GM23338 (cell line): ENCODE data around the gene TGDS. TPM values are rescaled to one million over a fixed set of nuclear protein-coding genes. Genes with fewer than 3 reads are reported as not detected.

Experiments used
- ATAC-seq: fragments of 200-7000 bp; cut with Tn5 transposase; 3 replicates; pipeline ENCODE4 v1.9.1; 2020
- DNase-seq: peaks from one replicate; pipeline ENCODE4 v3.0.0-alpha.2; 2015; ENCODE audit warnings: low spot score
- H2AFZ ChIP-seq: fragments of 200-600 bp; sonication (generic); 2 replicates; pipeline ENCODE4 v1.8.0; 2016; ENCODE audit warnings: antibody characterized with exemption, mild to moderate bottlenecking, moderate library complexity
- H3F3A ChIP-seq: fragments of 200-600 bp; sonication (generic); replicated peaks from 2 replicates; pipeline ENCODE4 v1.8.0; 2017; ENCODE audit warnings: antibody characterized with exemption, mixed run types, low read depth
- H3K27ac ChIP-seq: fragments of 200-600 bp; sonication (generic); 2 replicates; pipeline ENCODE4 v1.6.1; 2016; ENCODE audit warnings: low read depth
- H3K27me3 ChIP-seq: fragments of 200-600 bp; sonication (generic); 2 replicates; pipeline ENCODE4 v1.8.0; 2016; ENCODE audit warnings: mild to moderate bottlenecking, mixed run types, moderate library complexity; ENCODE audit not compliant: insufficient read depth
- H3K36me3 ChIP-seq: fragments of 200-600 bp; sonication (generic); 2 replicates; pipeline ENCODE4 v1.8.0; 2016; ENCODE audit warnings: mild to moderate bottlenecking; ENCODE audit not compliant: insufficient read depth
- H3K4me1 ChIP-seq: fragments of 200-600 bp; sonication (generic); 2 replicates; pipeline ENCODE4 v1.8.0; 2016; ENCODE audit warnings: mild to moderate bottlenecking, moderate library complexity; ENCODE audit not compliant: insufficient read depth
- H3K4me2 ChIP-seq: fragments of 200-600 bp; sonication (generic); 2 replicates; pipeline ENCODE4 v1.7.1; 2017; ENCODE audit warnings: mixed run types
- H3K4me3 ChIP-seq: fragments of 200-600 bp; sonication (generic); 2 replicates; pipeline ENCODE4 v1.6.1; 2016; ENCODE audit warnings: mixed run types
- H3K79me2 ChIP-seq: fragments of 200-600 bp; sonication (generic); replicated peaks from 2 replicates; pipeline ENCODE4 v1.8.0; 2017; ENCODE audit warnings: mild to moderate bottlenecking; ENCODE audit not compliant: insufficient read depth
- H3K9me2 ChIP-seq: fragments of 200-600 bp; sonication (generic); 2 replicates; pipeline ENCODE4 v1.8.0; 2017; ENCODE audit not compliant: insufficient read depth
- H4K20me1 ChIP-seq: fragments of 200-600 bp; sonication (generic); replicated peaks from 2 replicates; pipeline ENCODE4 v1.8.0; 2017; ENCODE audit warnings: mild to moderate bottlenecking; ENCODE audit not compliant: insufficient read depth
- H3K27ac Mint-ChIP-seq: 2 replicates; pipeline ENCODE4 v1.8.0; 2020; ENCODE audit warnings: inconsistent platforms, mild to moderate bottlenecking, moderate library complexity, mixed read lengths
- H3K27me3 Mint-ChIP-seq: 3 replicates; pipeline ENCODE4 v1.8.0; 2022; ENCODE audit warnings: low read depth, mild to moderate bottlenecking, moderate library complexity, mixed read lengths, inconsistent platforms; ENCODE audit not compliant: insufficient read depth, poor library complexity
- H3K36me3 Mint-ChIP-seq: 3 replicates; pipeline ENCODE4 v1.8.0; 2021; ENCODE audit warnings: low read depth, mild to moderate bottlenecking, inconsistent platforms, moderate library complexity, mixed read lengths
- H3K4me1 Mint-ChIP-seq: 3 replicates; pipeline ENCODE4 v1.8.0; 2020; ENCODE audit warnings: mild to moderate bottlenecking, inconsistent platforms, mixed read lengths
- H3K4me3 Mint-ChIP-seq: 3 replicates; pipeline ENCODE4 v1.8.0; 2021; ENCODE audit warnings: moderate library complexity, mild to moderate bottlenecking, inconsistent platforms, mixed read lengths
- H3K9me3 Mint-ChIP-seq: 3 replicates; pipeline ENCODE4 v1.8.0; 2020; ENCODE audit warnings: moderate library complexity, mild to moderate bottlenecking, inconsistent platforms, mixed read lengths
- CREB1 ChIP-seq: fragments of 250-450 bp; sonication (Bioruptor Pico); IDR thresholded peaks from 2 replicates; pipeline ENCODE4 v1.5.0; 2020; ENCODE audit warnings: low read depth, mild to moderate bottlenecking, moderate library complexity
- CTCF ChIP-seq, 2 experiments: fragments of 200-600 bp in 1 of 2; sonication (generic) in 1 of 2; conservative IDR thresholded peaks; 2 replicates each; pipeline versions ENCODE4 v1.5.1 to v1.6.1; 2016 to 2017; ENCODE audit warnings: antibody characterized with exemption in 2 of 2, low read depth in 2 of 2, mild to moderate bottlenecking in 2 of 2, moderate library complexity in 1 of 2
- ETS1 ChIP-seq: IDR thresholded peaks from 2 replicates; pipeline ENCODE4 v1.6.1; 2016; ENCODE audit warnings: antibody characterized with exemption
- EZH2 ChIP-seq: fragments of 200-600 bp; sonication (generic); IDR thresholded peaks from one replicate; pipeline ENCODE4 v1.8.0; 2017; ENCODE audit warnings: antibody characterized with exemption, mild to moderate bottlenecking, low read depth; ENCODE audit not compliant: unreplicated experiment
- EZH2phosphoT487 ChIP-seq: fragments of 200-600 bp; sonication (generic); IDR thresholded peaks from one replicate; pipeline ENCODE4 v1.8.1; 2018; ENCODE audit warnings: antibody characterized with exemption; ENCODE audit not compliant: unreplicated experiment
- JUNB ChIP-seq: IDR thresholded peaks from one replicate; pipeline ENCODE4 v1.6.1; 2016; ENCODE audit warnings: antibody characterized with exemption; ENCODE audit not compliant: unreplicated experiment
- NANOG ChIP-seq: IDR thresholded peaks from 2 replicates; pipeline ENCODE4 v1.6.1; 2016; ENCODE audit warnings: antibody characterized with exemption, borderline replicate concordance
- POLR2AphosphoS5 ChIP-seq: IDR thresholded peaks from 2 replicates; pipeline ENCODE4 v1.6.1; 2016; ENCODE audit warnings: antibody characterized with exemption, low read depth
- REST ChIP-seq: IDR thresholded peaks from one replicate; pipeline ENCODE4 v1.6.1; 2018; ENCODE audit warnings: antibody characterized with exemption; ENCODE audit not compliant: unreplicated experiment
- STAT1 ChIP-seq: IDR thresholded peaks from one replicate; pipeline ENCODE4 v1.6.1; 2016; ENCODE audit warnings: antibody characterized with exemption; ENCODE audit not compliant: unreplicated experiment
- ZNF114 ChIP-seq: fragments of 250-450 bp; sonication (Bioruptor Pico); IDR thresholded peaks from 2 replicates; pipeline ENCODE4 v1.5.0; 2020; ENCODE audit warnings: mild to moderate bottlenecking, moderate library complexity
- ZNF331 ChIP-seq: fragments of 250-450 bp; sonication (Bioruptor Pico); IDR thresholded peaks from 2 replicates; pipeline ENCODE4 v1.5.0; 2020; ENCODE audit warnings: low read depth, mild to moderate bottlenecking, moderate library complexity
- ZNF462 ChIP-seq: fragments of 250-450 bp; sonication (Bioruptor Pico); IDR thresholded peaks from 2 replicates; pipeline ENCODE4 v1.5.0; 2020; ENCODE audit warnings: mild to moderate bottlenecking, moderate library complexity
- polyA plus RNA-seq: library from polyadenylated mRNA; unstranded; fragments of >200 nt; fragmentation: Nextera tagmentation; extraction: Ambion mirVana; gene quantifications from 2 replicates; pipeline ENCODE4 v1.2.1, GENCODE V29; 2016
- total RNA-seq: library from RNA; depleted of rRNA; stranded (reverse); fragments of >200 nt; shearing (Covaris generic); gene quantifications from 2 replicates; pipeline ENCODE4 v1.2.3, GENCODE V29; 2014

TGDS gene
- total and polyA plus RNA-seq, 2 experiments from 2014 or later: 18.4 to 19.6 TPM

- Histone ChIP-seq H4K20me1 (no peaks in the 10 kb centered on the region), H3K79me2 (no peaks in the 10 kb centered on the region), H3K4me1 (no peaks in the 10 kb centered on the region), H3K4me2 (no peak overlapping the region), H3K4me3 (no peak overlapping the region), H3K27ac (no peak overlapping the region), H3K27me3 (no peaks in the 10 kb centered on the region), H2AFZ (no peak overlapping the region), H3K9me2 (peaks cover 3% of the 10 kb centered on the region; the same call in 1 of the 2 replicates), H3K36me3 (no peaks in the 10 kb centered on the region), H3F3A (no peaks in the 10 kb centered on the region)
- peaks cover 8% of the 10 kb centered on the region; the same call in 2 of the 3 replicates for H3K9me3 Mint-ChIP-seq
- H3K36me3 Mint-ChIP-seq: no peaks in the 10 kb centered on the region
- DNase-seq: no peak
- TF ChIP-seq EZH2 (no peak), NANOG (no peak), ZNF331 (CRISPR knock-in tag) (no peak), ZNF114 (CRISPR knock-in tag) (no peak), STAT1 (no peak), ZNF462 (no peak), CREB1 (CRISPR knock-in tag) (no peak), JUNB (no peak), REST (no peak), ETS1 (no peak), POLR2AphosphoS5 (no peak), CTCF (conservative IDR thresholded peaks at IDR 0.05; ENCODE audit: low read depth in 2 of 2) (no peak), EZH2phosphoT487 (no peak)
- peaks cover 2% of the 10 kb centered on the region for H3K27me3 Mint-ChIP-seq
- no peaks in the 10 kb centered on the region; the same call in 2 of the 3 replicates for H3K4me1 Mint-ChIP-seq
- no peak overlapping the region for H3K4me3 Mint-ChIP-seq
- no peak for ATAC-seq
- no peak overlapping the region for H3K27ac Mint-ChIP-seq
Observed at GRCh38 chr13:94524407-94524806, 71.5 kb downstream of the TGDS start.
